Kidney capillary endothelial cell (primary cell): ENCODE measurements around the gene ABR.
"Not testable (repeated sequence)": the region's sequence is repeated elsewhere in the genome, so short reads cannot be mapped to it uniquely, and the experiment has no call there.

Source experiments
- DNase-seq: peaks from one replicate; pipeline ENCODE4 v3.0.0-alpha.2; 2018; ENCODE audit warnings: low spot score

Gene ABR

DNA sequence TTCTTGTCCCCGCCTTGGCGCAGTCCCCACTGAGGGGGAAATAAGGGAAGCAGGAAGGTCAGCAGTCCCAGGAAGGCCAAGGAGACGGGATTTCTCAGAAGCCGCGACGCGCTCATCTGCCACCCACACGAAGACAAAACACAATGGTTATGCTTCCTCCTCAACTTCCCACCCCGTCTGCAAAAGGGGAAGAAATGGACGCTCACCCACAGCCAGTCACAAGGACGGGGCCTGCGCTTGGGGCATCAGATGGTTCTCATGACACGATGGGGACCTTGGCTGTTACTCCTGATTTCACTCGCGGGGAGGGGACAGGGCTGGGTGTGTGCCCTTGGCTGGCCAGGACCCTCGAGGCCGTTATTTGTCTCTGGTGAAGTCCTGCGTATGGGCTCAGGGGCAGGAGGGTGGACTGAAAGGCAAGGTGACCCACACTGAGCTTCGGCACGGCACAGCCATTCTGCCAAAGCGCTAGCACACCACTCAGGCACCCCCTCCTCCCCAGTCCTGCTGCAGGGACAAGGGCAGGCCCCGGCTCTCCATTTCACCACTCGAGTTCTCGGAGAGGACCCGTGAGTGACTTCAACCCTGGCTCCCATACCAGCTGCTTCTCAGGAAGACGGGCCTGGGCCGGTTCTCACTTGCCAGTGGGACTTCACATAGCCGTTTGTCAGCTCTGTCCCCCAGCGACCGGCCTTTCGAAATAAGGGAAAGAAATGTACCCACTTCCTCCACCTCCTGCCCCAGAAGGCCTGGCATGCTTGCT is 84.5 kb downstream of the ABR start:
- no peak for DNase-seq

DNA sequence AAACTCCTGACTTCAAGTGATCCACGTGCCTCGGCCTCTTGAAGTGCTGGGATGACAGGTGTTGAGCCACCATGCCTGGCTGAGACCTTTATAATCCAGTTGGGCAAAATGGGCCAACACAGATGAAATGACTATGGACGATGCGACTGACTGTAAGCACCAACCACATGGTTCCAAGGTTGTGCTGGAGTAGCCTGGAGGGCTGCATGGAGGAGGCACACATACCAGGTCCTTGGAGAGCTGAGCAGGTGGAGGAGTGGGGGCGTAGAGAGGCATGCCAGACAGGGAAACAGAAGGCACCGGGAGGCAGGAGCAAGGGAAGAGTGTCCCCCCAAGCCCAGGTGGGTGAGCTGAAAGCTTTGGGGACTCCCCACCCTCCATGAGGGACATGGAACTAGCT is 85.2 kb downstream of the ABR start:
- DNase-seq: no peak

DNA sequence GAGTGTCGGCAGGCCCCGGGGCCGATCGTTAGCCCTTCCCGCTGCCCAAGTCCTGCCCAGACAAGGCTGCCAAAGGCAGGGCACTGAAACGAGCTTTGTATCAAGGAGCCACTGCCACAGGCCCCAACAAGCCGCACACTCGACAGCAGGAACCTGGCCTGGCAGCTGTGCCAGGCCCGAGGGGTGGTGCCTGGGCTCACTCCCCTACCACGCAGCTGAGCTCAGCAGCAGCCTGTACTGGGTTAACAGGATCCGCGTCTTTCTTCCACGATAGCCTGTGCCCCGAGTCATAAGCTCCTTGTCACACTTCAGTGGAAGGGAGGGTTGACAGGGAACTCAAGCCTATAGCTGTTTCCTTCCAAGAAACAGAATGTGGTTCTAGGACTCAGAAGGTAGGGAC is 87.9 kb downstream of the ABR start:
- DNase-seq: no peak

DNA sequence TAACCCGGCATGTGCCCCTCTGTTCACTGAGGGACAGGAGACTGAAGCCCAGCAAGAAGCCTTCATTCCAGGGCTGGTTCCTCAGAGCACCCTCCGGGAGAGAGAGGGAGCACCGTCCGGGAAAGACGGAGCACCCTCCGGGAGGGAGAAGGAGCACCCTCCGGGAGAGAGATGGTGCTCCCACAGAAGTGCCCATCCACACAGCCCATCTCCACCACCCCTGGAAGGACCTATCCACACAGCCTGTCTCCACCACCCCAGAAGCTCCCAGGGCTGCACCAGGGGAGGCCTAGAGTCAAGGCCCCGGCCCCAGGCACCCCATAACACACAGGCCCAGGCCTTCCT is 88.6 kb downstream of the ABR start:
- DNase-seq: no peak

DNA sequence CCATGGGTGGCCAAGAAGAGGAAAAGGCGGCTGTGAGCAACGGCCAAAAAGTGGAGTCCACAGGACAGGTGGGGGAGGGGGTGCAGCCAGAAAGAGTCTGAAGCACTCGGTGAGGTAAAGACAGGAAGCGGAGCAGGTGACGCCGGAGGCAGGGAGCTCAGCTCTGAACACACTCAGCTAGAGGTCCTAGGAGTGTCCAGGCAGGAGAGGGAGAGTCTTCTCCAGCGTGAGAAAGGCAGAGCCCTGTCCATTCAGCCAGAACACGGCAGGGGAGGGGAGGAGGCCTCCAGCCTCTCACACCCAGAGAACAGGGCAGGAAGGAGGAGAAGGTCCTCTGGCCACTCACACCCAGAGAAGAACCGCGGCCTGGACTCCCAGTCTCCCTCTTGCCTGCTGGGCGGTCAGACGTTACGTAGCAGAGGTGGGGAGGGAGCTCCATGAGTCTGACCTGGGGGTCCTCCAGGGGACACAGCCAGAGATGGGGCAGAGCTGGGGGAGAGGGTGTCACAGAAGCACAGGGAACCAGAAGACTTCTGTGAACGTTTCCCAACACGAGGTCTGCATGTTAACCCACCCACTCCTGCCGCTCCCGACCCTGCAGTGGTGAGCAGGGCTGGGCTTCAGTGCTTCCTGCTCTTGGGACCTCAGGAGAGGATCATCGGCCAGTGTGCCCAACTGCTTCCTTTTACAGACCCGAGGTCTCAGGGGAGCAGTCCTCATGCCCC is 89.2 kb downstream of the ABR start:
- DNase-seq: no peak

DNA sequence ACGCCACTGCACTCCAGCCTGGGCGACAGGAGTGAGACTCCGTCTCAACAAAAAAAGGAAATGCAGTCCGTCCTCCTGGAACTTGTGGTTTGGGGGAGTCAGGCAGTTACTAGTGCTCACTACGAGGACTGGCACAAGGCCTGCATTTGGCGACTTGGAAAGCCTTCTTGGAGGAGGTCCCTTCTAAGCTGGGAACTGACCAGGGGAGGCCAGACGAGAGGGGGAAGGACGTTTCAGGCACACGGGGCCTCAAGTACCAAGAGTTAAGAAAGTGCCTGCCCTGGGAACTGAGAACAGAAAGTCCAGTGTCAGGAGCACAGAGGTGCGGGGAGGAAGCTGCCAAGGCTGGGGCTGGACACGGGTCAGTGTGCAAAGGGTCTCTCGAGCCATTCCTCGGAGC is 89.9 kb downstream of the ABR start:
- DNase-seq: no peak

DNA sequence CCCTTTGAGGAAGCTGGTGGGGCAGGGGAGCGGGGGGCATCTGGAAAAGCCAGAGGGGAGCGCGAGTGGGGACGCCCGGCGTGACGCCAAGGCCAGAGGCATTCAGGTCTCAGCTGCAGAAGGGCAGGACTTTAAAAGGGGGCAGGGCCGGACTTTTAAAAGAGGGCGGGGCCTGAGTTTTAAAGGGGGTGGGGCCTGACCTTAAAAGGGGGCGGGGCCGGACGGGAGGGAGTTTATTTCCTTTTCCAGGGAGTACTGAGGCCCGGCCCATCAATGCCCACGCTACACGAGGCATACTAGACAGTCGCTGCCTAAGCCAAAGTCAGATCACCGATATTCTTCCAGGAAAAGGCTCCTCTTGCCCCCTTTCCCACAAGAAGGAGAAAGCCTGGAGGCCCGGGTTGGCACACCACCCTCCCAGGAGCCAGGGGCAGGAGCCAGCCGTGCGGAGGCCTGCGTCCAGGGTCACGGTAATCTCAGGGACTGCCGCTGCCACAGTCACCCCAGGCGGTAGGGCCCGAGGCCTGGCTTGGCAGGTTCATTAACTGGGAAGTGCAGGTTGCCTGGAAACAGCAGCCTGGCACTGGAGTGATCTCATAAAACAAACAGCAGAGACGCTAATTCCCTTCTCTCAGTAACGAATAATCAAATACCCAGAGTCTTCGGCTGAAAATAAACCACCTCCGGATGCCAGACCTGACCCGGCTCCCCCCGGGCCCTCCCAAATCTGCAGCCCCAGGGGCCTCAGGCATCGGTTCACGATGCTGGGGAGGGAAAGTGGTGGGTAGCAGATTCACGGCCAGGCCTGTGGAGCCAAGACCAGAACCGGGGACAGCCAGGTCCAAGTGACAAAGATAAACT is 92.2 kb downstream of the ABR start:
- DNase-seq: no peak

DNA sequence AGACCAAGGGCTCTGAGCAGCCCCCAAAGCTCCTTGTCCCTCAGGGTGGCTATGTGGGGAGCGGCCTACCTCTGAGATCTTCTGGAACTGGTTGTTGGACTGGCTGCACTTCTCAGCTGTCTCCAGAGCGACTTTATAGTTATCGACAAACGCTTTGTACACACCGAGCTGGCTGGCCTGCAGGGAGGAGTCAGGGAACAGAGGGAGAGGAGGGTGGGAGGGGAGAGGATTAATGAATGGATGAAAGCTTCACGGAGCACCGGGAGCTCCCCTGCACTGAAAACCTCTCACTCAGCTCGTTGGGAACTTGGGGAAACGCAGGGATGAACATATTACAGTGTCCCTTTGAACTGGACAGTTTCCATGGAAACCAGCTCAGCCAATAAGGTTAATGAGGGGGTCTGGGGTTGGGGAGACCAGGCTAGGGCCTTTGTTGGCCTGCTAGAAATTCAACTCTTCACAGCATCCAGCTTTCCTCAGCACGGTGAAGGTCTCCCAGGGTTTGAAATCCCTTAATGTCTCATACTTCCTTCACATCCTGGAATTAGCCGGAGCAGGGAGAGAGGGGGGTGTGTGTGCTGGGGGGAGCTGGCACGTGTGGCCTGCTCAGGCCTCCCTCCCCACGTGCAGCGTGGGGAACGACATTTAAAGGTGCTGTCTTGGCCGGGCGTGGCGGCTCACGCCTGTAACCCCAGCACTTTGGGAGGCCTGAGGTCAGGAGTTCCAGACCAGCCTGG is 96.2 kb downstream of the ABR start:
- DNase-seq: peak; percentile 67

DNA sequence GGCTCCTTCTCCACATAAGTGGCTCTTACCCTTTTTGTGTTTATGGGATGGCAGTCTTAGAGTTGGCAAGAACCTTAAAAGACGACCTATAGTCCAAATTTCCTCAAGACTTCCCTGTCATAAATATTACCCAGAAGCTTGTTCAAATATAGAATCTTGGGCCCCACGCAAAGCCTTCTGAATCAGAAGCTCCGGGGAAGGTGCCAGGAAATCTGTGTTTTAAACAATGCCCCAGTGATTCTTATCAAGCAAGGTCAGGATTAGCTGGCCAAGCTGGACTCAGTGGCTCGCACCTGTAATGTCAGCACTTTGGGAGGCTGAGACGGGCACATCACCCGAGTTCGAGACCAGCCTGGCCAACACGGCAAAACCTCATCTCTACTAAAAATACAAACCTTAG is 97.2 kb downstream of the ABR start:
- DNase-seq: peak; percentile 42

DNA sequence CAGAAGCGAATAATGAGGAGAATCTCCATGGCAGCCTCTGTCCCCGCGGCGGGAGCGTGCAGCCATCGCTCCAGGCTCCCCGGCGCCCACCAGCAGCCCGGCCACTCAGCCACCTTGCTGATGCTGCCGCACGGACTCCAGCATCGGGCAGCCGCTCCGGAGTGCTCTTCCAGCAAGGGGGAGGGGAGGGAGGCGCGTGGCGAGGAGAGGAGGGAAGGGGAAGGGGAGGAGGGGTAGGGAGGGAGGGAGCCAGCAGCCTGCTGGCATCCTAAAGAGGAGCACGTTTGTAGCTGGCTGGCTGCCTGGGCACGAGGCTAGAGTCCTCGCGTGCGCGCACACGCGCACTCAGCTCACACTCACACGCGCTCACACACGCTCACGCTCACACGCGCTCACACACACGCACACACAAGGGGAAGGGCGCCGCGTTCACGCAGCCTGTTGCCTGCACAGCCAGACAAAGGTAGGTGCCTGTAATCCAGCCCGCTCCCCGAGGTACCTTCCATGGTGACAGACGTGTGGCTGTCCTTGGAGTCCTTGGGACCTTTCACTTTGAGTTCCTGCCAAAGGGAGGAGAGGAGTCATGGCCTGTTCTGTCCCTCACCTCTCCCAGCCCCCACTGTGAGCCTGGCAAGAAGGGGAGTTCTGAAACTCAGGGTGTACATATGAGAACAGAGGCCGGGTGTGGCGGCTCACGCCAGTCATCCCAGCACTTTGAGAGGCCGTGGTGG is 100.8 kb downstream of the ABR start:
- DNase-seq: no peak

DNA sequence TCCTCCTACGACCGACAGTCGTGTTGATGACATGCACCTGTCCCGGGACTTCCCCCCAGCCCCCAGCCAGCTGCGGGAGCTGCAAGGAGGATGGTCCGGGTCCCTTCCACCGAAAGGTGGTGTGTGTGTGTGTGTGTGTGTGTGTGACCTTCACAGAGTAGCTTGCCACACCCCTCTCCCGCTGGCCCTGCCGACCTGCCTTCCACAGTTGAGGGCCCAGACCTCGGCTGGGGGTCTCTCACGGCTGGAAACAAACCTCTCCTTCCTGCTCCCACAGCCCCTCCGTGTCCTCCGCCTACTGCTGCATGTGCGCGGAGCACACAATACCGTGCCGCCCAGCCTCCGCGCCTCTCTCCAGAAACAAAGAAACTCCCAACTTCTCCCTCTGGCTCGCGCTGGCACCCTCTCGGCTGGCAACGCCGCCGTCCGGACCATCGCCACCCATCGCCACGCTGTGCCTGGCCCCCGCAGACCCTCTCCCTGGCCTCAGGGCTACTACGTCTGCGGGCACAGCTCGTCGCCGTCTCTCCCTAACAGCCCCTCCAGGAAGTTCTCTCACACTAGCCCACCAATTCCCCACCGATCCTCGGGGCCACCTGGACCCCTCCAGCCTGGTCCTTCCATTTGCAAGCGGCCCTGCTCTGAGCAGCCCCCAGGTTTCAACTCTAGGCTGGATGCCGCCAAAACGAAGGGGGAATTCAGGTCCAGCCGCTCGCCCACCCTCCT is 101.6 kb downstream of the ABR start:
- DNase-seq: no peak

DNA sequence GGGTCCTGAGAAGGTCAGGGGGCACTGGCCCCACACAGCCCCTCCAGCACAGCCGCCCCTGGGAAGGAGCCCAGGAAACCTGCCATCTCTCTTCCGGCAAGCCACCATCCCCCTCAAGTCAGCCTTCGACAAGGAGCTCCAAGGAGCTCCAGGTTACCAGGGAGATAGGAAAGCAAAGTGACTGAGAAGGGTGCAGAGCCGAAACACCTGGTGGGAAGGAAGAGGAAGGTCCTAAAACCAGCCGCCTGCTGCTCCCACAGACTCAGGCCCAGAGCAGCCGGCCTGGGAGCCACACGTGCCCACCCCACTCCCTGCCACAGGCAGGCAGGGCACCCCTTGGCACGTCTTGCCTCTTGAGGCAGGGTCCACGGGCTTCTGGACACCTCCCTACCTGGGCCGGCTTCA is 102.2 kb downstream of the ABR start:
- DNase-seq: no peak

DNA sequence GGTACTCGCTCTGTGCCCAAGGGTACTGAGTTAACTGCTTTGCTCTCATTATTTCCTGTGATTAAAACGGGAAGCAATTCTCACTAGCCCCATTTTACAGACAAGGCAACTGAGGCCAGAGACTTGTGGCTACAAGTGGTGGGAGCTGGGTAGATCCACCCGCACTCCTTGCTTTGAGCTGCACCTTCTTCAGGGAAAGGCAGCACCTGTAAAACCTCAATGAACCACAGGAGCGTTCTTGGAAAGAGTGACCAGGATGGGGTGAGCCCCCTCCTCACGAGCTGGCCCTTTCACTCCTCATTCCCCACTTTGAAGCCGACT is 102.8 kb downstream of the ABR start:
- no peak for DNase-seq

DNA sequence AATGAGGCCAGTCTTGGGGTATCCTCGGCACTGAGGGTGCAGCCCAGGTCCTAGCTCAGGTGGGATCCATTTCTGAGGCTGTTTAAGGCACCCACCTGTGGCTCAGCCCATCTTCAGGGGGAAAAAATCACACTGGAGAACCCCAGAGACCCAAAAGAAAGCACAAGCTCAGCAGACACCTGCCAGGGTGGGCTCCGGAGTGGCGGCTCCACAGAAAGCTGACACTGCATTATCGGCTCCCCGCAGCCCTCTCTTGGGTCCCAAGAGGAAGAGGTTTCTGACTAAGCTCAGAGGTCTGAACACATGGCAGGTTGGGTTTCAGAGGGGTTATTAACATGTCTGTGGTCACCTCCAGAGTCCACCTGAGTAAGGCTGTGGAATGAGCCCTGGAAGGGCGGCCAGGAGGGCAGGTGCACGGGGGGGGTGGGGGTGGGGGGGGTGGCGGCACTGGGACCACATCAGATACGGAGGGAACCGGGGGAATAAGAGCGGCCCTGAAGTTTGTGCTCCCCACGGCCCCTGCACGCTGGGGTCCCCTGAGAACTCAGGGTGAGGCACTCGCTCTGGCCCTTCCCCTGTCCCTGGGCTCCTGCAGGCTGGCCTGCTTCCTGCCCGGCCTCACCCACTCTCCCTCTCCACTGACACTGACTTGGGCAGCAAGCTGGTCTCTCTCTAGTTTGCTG is 103.3 kb downstream of the ABR start:
- no peak for DNase-seq

DNA sequence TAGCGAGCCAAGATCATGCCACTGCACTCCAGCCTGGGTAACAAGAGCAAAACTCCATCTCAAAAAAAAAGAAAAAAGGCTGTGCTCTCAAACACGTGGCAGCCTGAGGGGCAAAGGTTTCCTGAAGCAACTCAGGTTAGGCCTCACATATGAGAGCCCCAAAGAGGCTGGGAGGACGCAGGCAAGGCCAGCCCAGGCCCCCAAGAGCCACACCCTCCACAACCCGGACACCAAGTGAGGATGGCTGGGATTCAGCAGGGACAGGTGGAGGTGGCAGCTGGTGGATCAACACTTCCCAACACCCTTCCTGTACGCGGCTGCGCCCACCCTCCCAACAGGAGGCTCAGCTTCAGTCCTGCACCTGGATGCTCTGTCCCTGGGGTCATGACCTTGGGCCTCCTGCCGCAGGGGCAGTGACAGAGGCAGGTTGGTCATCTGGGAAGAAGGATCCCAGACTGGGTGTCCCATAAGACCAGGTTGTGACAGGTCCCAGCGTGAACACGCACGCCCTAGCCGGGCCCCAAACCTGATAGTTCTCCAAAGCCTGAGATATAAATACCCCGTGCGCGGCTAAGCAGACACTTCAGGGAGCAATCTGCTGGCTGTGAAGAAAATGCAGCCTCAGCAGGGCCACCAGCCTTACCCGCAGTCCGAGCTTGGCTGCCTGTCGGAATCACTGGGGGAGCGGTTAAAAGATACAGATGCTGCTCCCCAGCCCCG is 104.7 kb downstream of the ABR start:
- no peak for DNase-seq

DNA sequence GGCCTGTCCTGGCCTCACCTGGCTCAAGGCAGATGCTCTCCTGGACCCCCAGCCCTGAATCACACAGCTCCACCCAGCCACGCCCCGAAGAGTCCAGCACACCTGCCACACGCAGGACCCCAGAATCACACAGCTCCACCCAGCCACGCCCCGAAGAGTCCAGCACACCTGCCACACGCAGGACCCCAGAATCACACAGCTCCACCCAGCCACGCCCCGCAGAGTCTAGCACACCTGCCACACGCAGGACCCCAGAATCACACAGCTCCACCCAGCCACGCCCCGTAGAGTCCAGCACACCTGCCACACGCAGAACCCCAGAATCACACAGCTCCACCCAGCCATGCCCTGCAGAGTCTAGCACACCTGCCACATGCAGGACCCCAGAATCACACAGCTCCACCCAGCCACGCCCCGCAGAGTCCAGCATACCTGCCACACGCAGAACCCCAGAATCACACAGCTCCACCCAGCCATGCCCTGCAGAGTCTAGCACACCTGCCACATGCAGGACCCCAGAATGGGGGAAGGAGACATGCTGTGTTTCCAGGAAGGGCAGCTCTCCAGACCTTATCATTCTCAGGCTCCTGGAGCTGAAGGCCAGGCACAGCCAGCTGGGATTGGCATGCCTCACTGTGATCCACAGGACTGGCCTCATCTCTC is 105.7 kb downstream of the ABR start:
- DNase-seq: not testable (repeated sequence)

DNA sequence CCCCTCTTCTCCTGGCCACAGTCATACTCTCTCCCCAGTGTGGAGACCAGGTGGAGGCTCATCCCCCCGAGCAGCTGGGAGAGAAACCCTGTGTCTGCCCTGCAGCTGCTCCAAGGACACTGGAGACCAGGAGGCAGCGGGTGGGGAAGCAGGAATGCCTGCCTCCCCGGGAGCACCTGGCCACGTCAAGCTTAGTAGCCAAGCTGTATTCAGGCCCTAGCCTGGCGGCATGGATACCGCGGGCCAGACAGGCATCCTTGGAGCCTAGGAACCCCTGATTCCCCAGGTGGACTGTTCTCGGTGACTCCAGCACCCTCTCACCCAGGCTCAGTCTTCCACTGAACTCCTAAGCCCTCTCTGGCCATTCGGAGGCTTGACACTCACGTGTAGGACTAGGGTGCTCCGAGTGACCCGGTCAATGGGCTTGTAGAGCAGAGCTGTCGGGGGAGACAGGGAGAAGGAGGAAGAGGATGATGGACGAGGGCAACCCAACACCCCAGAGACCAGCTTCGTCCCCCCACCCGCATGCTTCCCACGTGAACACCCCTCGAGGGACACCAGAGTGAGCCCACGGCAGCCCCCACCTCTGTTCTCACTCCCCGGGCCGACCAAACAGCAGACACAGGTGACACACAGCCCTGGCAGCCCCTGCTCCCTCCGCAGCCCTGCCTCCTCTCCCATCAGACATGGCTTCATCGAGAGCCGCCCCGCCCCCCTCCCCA is 106.4 kb downstream of the ABR start:
- DNase-seq: no peak

DNA sequence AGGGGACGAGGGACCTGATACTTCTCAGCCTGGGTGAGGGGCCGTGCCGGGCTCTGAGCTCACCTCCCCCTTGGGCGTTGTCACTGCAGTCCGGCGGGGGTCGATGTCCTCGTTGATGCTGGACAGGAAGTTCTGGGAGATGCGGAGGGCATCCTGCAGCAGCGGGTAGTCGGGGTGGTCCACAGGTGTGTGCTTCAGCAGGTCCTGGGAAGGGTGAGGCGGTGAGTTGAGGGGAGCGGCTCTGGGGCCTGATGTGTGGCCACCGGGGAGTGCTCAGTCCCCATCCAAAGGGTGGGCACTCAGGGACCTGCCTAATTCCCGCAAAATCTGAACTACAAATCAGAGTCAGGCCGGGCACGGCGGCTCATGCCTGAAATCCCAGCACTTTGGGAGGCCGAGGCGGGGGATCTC is 107.2 kb downstream of the ABR start:
- DNase-seq: no peak
